D721Med (cell line): ENCODE results near the gene ARID1B.

Experiments used
- DNase-seq: peaks from one replicate; pipeline ENCODE4 v3.0.0; 2011; ENCODE audit warnings: low spot score; ENCODE audit not compliant: insufficient read length
- FAIRE-seq: peaks from 2 replicates; lab custom pipeline; 2011; peaks lifted over from hg19 to GRCh38; lab: Jason Lieb, UNC
- TF ChIP-seq, protein P1 (sequence below): IDR thresholded peaks from 2 replicates; pipeline ENCODE4 v1.5.1; 2012; ENCODE audit warnings: mild to moderate bottlenecking, control low read depth; ENCODE audit not compliant: insufficient read depth; ENCODE audit errors: missing control alignments

Gene ARID1B

DNA sequence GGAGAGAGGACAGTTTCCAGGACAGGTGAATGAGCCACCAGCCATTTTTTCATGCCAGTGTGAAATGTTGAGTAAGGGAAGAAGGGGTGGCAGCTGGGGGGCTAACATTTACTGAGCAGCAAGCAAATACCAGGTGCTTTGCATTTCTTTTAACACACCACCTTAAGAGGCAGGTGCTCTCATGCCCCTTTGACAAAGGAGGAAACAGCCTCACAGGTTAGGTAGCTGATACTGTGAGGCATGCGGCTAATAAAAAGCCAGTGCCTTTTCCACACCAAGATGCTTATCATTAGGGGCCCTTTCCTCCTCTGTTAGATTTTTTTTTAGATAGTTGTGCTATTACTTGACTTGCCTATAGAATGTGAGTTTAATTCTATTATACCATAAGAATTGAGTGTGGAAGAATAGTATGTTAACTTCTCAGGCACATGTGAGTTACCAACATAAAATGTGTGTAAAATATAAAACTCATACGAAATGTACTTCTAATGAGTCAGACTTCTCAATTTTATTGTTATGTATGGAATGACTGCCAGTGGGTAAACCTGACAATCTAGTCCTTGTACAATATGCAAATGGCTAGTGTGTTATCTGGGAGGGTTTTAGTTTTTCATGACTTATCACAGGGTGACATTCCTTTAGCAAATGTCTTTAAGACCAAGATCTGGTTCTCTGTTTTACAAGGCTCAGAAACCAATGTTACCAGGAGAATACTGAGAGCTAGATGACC, 286.2 kb downstream of the ARID1B start:
- TF ChIP-seq, protein P1, sequence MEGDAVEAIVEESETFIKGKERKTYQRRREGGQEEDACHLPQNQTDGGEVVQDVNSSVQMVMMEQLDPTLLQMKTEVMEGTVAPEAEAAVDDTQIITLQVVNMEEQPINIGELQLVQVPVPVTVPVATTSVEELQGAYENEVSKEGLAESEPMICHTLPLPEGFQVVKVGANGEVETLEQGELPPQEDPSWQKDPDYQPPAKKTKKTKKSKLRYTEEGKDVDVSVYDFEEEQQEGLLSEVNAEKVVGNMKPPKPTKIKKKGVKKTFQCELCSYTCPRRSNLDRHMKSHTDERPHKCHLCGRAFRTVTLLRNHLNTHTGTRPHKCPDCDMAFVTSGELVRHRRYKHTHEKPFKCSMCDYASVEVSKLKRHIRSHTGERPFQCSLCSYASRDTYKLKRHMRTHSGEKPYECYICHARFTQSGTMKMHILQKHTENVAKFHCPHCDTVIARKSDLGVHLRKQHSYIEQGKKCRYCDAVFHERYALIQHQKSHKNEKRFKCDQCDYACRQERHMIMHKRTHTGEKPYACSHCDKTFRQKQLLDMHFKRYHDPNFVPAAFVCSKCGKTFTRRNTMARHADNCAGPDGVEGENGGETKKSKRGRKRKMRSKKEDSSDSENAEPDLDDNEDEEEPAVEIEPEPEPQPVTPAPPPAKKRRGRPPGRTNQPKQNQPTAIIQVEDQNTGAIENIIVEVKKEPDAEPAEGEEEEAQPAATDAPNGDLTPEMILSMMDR, result no peak
- DNase-seq, result no peak
- FAIRE-seq, result no peak

DNA sequence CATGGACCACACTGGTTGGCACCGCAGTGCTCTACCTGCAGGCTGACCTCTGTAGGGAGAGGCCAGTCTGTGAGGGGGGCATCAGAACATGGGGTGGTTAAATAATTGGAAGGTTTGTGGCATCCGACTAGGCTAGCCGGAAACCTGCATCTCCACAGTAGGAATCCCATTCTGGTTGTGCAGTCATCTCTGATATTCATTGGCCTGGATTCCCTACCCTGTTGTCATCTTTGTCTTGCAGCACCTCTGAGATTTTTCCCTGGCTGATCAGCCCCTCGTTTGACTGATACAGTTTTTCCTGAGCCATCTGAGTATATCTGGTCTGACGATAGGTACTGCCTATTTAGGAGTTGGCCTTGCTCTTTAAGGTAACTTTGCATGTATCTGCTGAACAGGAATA, 286.7 kb downstream of the ARID1B start:
- DNase-seq (no peak), FAIRE-seq (no peak)
- TF ChIP-seq, protein P1, result no peak

DNA sequence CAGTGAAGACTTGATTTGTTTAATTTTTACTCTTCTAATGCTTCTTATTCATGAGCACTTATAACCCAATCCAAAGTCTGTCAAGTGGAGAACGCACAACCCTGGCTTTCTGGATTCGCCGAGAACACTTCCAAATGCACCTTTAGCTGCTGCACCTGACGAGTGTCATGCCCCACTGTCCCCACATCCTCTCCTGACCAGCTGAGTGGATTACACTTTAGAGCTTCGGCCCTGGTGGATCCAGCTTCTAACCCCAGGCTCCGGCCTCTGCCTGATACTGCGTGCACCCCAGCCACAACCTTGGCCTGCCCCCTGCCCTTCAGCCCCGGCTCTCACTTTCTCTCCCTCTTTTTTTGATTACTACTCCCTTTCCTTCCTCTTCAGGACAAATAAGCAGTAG, 287.3 kb downstream of the ARID1B start:
- TF ChIP-seq, protein P1, result no peak
- FAIRE-seq (no peak), DNase-seq (no peak)

DNA sequence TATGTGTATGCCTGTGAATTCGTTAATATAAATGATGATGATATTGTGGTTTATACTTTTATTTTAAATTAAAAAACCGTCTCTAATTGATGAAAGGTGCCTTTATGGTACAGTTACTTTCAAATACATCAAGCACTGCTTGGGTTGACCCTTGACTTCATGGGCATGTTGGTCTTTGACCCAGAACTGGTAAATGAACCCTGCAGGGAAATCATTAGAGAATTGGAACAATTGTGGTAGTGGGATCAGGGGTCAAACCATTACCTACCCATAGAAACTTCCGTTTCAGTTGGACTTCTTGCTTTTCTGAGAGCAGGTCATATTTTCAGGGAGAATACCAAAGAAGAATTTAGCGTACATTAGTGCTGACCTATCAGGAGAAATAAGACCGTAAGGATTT, 288.2 kb downstream of the ARID1B start:
- DNase-seq, result no peak
- TF ChIP-seq, protein P1, result no peak
- FAIRE-seq, result no peak

DNA sequence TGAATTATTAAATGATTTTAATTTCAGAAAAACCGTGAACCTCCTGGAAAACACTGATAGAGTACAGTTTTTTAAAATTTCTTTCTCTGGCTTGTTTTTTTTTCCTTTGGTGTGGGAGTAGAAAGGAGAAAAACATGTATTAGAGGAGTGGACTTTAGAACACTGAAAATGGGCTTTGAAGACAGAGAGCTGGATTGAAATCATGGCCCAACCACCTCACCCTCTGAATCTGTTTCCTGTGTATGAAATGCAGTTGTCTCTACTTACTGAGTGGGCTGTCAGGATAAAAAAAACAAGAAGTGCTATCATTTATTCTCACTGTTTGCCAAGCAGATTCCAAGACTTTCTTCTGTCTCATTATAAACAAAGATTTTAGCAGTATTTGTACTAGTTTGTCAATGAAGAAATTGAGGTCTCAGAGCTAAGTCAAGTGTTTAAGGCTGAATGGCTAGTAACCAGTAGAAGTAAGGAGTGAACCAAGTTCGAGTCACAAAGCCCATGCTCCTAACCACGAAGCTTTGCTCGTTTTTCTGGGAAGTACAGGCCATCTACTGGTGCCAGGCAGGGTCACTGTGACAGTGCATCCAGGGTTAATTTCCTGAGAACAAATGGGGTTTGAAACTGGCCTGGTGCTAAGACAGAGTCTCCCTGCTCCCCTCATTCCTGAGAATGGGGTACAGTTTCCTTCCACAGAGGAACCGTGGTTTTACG, 289.8 kb downstream of the ARID1B start:
- FAIRE-seq (no peak), DNase-seq (no peak)
- TF ChIP-seq, protein P1, result no peak

DNA sequence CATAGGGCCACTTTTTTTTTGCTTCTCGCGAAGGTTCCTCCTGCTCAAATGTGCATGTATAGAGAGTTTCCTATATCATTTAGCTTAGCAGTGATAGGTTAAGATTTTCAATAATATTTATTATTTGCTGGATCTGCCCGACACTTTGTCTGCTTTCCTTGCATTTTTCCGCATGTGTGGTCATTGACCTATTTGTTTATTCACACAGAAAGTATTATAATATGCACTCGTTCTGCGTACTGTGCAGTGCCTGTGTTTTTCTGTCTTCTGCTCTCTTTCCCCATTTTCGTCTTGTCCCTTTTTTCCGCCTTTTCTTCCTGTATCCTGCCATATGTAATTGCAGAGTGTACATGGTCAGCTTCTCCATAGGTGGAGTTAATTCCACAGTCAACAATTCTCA, 290.3 kb downstream of the ARID1B start:
- FAIRE-seq (no peak), DNase-seq (no peak)
- TF ChIP-seq, protein P1, result no peak
